NCI-H2107 (cell line): ENCODE measurements around the gene THEMIS2.
"Not testable (repeated sequence)": the region's sequence is repeated elsewhere in the genome, so short reads cannot be mapped to it uniquely, and the experiment has no call there.

ENCODE experiments used
- DNase-seq: peaks from one replicate; lab custom pipeline; 2025; lab: John Stamatoyannopoulos, UW

Gene THEMIS2

DNA sequence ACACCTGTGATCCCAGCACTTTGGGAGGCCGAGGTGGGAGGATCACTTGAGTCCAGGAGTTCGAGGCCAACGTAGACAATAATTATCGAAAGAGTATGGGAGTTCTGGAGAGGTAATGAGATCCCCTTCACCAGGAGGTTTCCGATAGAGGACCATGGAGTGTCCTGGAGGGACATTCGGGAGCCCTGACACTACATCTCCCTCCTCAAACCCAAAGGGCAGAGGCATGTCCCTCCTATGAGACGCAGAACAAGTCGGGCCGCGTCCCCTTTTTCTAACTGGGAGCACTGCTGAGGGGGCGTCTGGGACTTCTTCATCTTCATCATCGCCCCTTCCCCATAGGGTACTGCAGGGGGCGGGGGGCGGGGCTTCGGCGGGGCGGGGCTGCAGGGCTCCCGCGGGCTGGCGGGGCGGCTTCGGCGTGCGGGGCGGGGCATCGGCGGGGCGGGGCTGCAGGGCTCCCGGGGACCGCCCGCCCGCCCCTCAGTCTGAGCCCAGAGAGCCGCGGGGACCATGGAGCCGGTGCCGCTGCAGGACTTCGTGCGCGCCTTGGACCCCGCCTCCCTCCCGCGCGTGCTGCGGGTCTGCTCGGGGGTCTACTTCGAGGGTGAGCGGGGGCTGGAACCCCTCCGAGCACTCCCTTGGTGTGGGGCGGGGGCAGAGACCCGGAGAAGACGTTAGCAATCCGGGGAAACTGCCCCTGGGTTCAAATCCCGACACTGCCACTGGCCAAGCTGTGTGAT is at the start of gene THEMIS2:
THEMIS2 (plus strand) TSS at position 486 of the 743 bp plus-strand sequence; CDS start at position 514, 28 bp downstream.
- DNase-seq, result peak; percentile 28

- DNase-seq, result no peak
Observed at GRCh38 chr1:27823784-27824183, 48.6 kb upstream of the THEMIS2 start.

DNA sequence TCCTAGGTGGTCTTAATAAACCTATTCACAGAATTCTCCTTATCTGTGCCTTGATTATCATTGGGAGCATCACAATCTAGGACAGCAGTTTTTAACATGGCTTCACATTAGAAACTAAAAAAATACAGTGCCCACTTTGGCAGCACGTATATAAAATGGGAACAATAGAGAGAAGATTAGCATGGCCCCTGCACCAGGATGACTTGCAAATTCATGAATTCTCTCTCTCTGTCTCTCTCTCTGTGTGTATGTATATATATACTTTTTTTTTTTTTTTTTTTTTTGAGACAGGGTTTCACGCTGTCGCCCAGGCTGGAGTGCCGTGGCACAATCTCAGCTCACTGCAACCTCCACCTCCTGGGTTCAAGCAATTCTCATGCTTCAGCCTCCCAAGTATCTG is 47.9 kb upstream of the THEMIS2 start:
- DNase-seq, result no peak

DNA sequence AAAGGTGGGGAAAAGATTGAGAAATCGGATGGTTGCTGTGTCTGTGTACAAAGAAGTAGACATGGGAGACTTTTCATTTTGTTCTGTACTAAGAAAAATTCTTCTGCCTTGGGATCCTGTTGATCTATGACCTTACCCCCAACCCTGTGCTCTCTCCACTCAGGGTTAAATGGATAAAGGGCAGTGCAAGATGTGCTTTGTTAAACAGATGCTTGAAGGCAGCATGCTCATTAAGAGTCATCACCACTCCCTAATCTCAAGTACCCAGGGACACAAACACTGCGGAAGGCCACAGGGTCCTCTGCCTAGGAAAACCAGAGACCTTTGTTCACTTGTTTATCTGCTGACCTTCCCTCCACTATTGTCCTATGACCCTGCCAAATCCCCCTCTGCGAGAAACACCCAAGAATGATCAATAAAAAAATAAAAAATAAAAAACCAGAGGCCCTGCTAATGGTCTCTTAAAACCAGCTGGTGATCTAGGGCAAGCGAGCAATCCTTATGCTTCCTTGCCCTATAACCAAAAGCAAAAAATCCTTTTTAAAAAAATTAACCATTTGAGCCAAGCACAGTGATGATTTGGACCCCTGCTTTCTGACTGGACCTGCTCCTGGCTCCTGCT is 42.9 kb upstream of the THEMIS2 start:
- not testable (repeated sequence) for DNase-seq

- DNase-seq, result peak; percentile 98
Observed at GRCh38 chr1:27830621-27831440, 41.5 kb upstream of the THEMIS2 start, which contains the start of gene PPP1R8. TSS of gene PPP1R8 (plus strand) at chr1:27830782. CDS start at chr1:27830836, 54 bp downstream.

- no peak for DNase-seq
Observed at GRCh38 chr1:27831568-27832410, 40.6 kb upstream of the THEMIS2 start.

DNA sequence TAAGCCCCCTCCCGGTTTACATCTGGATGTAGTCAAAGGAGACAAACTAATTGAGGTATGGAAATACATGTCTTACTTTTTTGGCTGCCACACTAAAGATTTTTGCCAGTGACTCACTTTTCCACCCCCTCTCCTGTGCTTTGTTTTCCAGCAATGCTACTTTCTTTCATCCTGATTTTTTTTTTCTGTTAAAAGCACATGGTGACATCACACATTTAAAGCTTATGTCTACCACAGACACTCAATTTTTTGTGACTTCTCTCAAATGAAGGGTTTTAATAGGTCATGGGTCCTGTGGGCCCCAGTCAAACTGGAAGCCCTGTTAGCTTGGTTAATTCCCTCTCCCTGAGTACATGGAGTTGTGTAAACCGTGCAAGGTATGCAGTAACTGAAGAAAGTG is 39.6 kb upstream of the THEMIS2 start:
- DNase-seq, result no peak

GRCh38 chr1:27833470-27833869 is 38.9 kb upstream of the THEMIS2 start:
- DNase-seq, result no peak

DNA sequence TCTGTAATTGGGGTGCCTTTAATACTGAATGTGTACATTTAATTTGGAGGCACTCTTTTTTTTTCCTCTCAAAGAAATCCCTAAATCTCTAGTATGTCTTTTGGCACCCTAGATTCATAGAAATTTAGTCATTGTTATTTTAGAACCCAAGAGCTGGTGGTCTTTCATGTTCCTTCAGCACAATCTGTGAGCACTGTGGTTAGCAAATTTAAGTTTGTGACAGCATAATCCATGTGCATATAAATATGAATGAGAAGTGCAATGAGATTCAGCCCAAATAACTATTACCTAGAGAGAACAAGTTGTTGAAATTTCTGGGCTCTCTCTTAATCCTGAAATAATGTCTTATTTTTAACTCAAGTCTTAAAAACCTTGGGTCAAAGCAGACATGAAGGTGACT is 37.3 kb upstream of the THEMIS2 start:
- no peak for DNase-seq

DNA sequence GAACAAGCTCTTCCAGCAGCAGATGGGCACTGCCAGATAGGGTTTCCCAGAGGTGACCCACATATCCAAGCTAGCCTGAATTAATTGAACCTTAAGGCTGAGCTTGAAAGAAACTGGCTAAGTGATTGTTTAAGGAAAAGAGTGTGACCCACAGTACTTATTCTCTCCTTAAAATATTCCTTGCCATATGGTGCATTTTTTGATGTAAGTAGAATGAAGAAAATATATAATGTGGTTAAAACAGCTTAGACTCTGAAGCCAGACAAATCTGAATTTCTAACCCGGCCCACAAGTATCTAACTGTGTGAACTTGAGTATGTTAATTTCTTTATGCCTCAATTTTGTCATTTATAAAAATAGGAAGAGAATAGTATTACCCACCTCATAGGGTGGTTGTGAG is 36.8 kb upstream of the THEMIS2 start:
- DNase-seq, result no peak

GRCh38 chr1:27849951-27850350 is 22.4 kb upstream of the THEMIS2 start:
- DNase-seq, result no peak

DNA sequence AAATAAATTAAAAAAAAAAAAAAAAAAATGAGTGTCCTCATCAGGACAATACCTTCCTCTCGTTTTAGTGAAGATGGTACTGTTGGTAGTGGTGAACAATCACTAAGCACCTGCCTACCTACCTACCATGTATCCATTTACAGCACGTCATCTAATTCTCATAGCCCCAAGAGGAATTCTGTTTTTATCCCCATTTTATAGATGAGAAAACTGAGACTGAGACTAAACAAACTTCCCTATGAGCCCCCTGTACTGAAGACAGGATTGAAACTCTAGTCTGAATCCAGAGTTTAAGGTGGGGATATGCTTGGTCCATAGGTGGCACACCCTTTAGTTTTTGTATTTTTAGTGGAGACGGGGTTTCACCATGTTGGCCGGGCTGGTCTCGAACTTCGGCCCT is 17.3 kb upstream of the THEMIS2 start:
- DNase-seq, result no peak

- DNase-seq, result no peak
Observed at GRCh38 chr1:27856561-27857343, 15.6 kb upstream of the THEMIS2 start.

DNA sequence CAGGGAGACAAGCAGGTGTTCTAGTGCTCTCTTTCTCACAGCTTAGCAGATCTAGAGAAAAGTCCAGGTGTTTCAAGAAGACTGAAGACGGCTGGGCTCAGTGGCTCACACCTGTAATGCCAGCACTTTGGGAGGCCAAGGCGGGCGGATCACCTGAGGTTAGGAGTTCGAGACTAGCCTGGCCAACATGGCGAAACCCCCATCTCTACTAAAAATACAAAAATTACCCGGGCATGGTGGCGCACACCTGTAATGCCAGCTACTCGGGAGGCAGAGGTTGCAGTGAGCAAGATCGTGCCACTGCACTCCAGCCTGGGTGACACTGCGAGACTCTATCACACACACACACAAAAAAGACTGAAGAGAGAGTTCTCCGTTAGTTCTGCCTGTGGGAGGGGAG is 14.8 kb upstream of the THEMIS2 start:
- not testable (repeated sequence) for DNase-seq

DNA sequence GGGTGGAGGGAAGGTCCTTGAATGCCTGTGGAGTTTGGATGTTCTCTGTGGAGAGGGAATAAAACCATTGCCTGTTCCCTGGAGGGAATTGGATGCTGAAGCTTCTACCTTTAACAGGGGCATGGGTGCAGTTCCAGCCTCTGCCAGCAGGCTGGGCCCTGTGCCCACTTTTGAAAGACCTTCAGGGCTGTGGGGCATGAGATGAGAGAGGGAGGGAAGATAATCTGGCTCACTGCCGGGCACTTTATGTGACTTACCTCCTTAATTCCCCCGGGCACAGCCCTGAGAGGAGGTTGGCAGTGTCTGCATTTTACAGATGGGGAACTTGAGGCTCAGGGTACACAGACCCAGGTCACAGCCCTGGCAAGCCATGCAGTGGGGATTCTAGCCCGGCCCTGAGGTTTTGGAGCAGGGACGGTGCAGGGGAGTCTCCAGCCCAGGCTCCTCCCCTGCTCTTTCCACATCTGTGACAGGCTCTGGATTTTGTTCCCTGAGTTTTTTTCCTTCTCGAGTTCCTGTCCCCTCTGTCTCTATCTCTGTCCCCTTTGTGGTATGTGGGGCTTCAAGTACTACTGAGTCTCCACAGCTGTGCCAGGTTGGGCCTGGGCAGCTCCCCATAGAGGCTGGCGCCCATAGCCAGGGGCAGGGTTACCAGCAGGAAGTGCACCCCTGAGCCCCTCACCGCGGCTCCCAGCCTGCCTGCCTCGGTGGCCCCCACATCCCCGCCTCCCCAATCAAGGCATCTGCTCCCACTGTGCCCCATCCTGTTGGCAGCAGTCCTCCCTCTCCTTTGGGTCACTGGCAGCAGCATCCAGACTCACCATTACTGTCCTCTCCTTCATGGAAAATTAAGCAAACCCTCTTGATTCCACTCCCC is 14.0 kb upstream of the THEMIS2 start:
- peak; percentile 89 for DNase-seq

DNA sequence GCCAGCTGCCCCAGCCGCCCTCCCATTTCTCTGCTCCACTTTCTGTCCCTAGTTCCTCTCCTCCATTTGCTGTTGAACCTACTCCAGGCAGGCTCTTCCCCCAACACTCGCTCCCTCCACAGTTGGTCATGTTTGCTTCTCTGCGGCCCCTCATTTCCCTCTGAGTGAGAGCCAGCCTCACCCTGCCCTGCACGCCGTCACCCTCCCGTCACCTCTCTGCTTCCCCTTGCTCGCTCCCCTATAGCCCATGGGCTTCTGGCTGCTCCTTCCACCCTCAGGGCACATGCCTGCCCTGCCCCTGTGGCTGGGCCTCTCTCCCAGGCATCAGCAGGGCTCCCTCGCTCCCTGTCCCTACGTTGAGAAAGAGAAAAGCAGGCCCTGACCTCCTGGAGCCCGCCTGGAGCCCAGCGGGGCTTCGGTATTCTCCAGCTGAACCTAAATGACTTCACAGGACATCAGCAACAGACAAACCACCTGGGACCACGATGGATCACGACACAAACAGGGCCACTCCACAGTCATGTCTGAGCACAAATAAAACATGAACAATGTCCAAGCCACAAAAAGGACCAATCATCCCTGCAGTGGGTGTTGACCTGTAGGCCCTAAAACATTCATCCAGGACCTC is 13.3 kb upstream of the THEMIS2 start:
- DNase-seq, result no peak

DNA sequence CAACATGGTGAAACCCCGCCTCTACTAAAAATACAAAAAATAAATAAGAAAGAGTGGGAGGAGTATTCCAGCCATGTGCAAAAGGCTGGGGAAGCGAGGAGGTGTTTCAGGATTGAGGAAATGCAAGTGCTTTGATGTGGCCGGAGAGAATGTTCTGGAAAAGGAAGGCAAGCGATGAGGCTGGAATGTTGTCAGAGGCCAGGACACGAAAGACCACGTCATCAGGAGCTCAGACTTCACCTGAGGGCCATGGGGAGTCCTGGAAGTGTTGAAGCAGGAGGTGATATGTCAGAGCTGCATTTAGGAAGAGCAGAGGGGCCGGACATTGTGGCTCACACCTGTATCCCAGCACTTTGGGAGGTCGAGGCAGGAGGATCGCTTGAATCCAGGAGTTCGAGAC is 10.9 kb upstream of the THEMIS2 start:
- no peak for DNase-seq

GRCh38 chr1:27862004-27862403 is 10.3 kb upstream of the THEMIS2 start:
- no peak for DNase-seq
